Endothelial cell of umbilical vein (primary cell): ENCODE results near the gene SORCS1.

Experiments used
- CTCF ChIP-seq, 2 donors: IDR thresholded peaks; 1 replicate in 1 of 2; 2 replicates in 1 of 2; pipeline ENCODE4 v1.5.1; 2011; ENCODE audit warnings: low read length in 2 of 2, mild to moderate bottlenecking in 2 of 2, moderate library complexity in 2 of 2, control low read depth in 1 of 2, inconsistent platforms in 1 of 2, low read depth in 1 of 2; ENCODE audit not compliant: insufficient read depth in 1 of 2; ENCODE audit errors: extremely low read depth in 1 of 2
- EZH2 ChIP-seq: IDR thresholded peaks from 2 replicates; pipeline ENCODE4 v1.6.1; 2012; ENCODE audit warnings: borderline replicate concordance, low read depth, mild to moderate bottlenecking, moderate library complexity, low read length, inconsistent platforms; ENCODE audit not compliant: severe bottlenecking
- FOS ChIP-seq: IDR thresholded peaks from 2 replicates; pipeline ENCODE4 v1.6.1; 2011; ENCODE audit warnings: mild to moderate bottlenecking, low read length, moderate library complexity, borderline replicate concordance; ENCODE audit not compliant: insufficient read depth
- GATA2 ChIP-seq: IDR thresholded peaks from 2 replicates; pipeline ENCODE4 v1.7.0; 2011; ENCODE audit warnings: low read depth, mild to moderate bottlenecking, moderate library complexity, mixed read lengths, low read length; ENCODE audit not compliant: insufficient read length, insufficient read depth
- JUN ChIP-seq: IDR thresholded peaks from 2 replicates; pipeline ENCODE4 v1.6.1; 2011; ENCODE audit warnings: borderline replicate concordance, low read depth; ENCODE audit not compliant: insufficient read length, insufficient read depth
- POLR2A ChIP-seq: IDR thresholded peaks from 2 replicates; pipeline ENCODE4 v1.6.1; 2012; ENCODE audit warnings: low read depth, mild to moderate bottlenecking, control low read depth, low read length
- POLR2AphosphoS5 ChIP-seq: IDR thresholded peaks from 2 replicates; pipeline ENCODE4 v1.6.1; 2012; ENCODE audit warnings: low read depth, mild to moderate bottlenecking, control low read depth, low read length, moderate library complexity; ENCODE audit not compliant: insufficient read depth

DNA sequence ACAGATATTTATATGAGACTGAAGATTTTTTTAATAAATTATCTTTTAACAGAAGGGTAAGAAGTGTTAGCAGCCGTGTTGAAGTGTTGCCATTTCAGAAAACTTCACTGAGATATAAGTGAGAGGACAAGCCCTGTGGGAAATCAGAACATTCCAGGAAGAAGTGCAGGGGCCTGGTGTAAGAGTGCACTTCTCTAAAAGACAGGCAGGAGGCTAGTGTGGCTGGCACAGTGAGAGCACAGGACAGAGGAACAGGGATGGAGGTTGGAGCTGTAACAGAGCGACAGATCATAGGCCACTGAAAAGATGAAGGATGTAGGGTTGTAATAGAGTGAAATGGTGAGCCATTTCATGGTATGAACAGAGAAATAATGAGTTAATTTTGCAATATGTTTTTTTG, 608.9 kb downstream of the SORCS1 start:
- no peak for TF ChIP-seq CTCF (IDR thresholded peaks at IDR 0.05; ENCODE audit: extremely low read depth in 1 of 2, insufficient read depth in 1 of 2, low read depth in 1 of 2, low read length in 2 of 2)
- TF ChIP-seq POLR2A: no peak
- TF ChIP-seq POLR2AphosphoS5: no peak
- no peak for TF ChIP-seq EZH2
- no peak for TF ChIP-seq FOS
- no peak for TF ChIP-seq JUN
- no peak for TF ChIP-seq GATA2
